ENCODE measurements around the gene PCCA. TPM values are rescaled to one million over a fixed set of nuclear protein-coding genes. Genes with fewer than 3 reads are reported as not detected.
A peak's percentile ranks its signal among the peaks of the same experiment; 100 is the strongest.
"Not testable (repeated sequence)": the region's sequence is repeated elsewhere in the genome, so short reads cannot be mapped to it uniquely, and the experiment has no call there.

The PCCA gene
- polyA plus RNA-seq, 3 donors, result 49.4 to 64.3 (median 54.2) TPM

DNA sequence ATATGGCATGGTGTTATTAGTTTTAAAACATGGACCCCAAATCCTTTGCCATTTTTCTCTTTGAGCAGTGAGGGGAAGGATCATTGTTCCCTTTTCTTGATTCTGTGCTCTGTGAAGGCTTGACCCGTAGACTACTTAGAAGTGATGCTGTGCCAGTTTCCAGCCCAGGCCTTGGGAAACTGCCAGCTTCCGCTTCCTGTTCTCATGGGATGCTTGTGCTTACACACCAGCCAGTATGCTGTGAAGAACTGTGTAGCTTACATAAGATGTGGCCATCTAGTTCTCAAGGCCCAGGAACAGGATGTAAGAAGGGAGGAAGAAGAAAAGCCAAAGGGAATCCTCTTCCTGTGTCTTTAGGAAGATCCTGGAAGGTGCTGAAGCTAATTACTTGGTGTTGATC, 180.9 kb downstream of the PCCA start:
- peak in 2 of 11 donors; percentile 1 to 2 for DNase-seq (ENCODE audit: extremely low read depth in 1 of 11, low read depth in 9 of 11, low spot score in 4 of 11)

DNA sequence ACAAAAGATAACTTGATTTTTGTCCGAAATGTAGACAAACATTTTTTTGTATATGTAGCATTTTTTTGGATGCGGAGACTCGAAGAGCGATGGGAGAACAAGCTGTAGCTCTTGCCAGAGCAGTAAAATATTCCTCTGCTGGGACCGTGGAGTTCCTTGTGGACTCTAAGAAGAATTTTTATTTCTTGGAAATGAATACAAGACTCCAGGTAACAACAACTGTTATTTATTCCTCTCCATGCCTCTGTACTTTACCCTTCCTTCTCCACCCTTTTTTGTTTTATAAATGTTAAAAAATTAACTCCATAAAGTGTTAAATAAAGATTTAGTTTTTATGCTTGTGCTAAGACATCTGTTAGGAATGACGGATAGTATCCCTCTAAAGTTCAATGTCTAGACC, 184.2 kb downstream of the PCCA start:
- no peak for DNase-seq (ENCODE audit: extremely low read depth in 1 of 11, low read depth in 9 of 11, low spot score in 4 of 11)

DNA sequence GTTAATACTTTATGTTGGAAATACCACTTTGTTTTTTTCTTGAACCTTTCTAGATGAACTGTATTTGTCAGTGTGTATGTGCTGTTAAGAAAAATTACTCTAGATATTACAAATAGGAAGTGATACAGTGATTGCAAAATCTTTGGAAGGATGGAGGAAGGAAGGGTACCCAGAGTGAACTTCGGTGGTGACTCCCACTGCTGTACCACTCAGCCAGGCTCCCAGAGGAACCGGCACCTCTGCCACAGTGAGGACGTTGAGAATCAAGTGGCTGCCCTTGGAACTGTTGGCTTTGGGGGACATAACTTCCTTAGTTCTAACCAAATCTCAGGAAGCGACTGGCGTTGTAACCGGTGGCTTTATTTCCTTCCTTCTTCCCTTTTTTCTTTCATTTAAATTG, 184.7 kb downstream of the PCCA start:
- no peak for DNase-seq (ENCODE audit: extremely low read depth in 1 of 11, low read depth in 9 of 11, low spot score in 4 of 11)

GRCh38 chr13:100274942-100275506, 186.1 kb downstream of the PCCA start:
- DNase-seq (ENCODE audit: extremely low read depth in 1 of 11, low read depth in 9 of 11, low spot score in 4 of 11), result no peak

DNA sequence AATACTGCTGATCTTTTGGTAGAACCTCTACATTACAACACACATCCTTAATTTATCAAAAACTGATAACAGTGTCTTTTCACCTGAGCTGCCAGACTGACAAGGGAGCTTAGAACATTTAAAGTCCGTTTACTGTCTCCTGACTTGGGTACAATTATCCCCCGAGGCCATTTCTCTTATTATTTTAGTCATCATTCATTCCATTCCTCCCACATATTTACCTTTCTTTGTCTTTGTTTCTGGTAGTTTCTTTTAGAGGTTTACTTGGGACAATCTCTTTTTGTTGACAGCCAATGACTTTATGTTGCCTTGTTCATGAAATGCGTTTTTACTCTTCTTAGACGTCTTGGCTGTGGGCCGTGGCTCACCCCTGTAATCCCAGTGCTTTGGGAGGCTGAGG, 186.9 kb downstream of the PCCA start:
- no peak for DNase-seq (ENCODE audit: extremely low read depth in 1 of 11, low read depth in 9 of 11, low spot score in 4 of 11)

- no peak for DNase-seq (ENCODE audit: extremely low read depth in 1 of 11, low read depth in 9 of 11, low spot score in 4 of 11)
Measured at GRCh38 chr13:100280681-100281080, 191.8 kb downstream of the PCCA start.

DNA sequence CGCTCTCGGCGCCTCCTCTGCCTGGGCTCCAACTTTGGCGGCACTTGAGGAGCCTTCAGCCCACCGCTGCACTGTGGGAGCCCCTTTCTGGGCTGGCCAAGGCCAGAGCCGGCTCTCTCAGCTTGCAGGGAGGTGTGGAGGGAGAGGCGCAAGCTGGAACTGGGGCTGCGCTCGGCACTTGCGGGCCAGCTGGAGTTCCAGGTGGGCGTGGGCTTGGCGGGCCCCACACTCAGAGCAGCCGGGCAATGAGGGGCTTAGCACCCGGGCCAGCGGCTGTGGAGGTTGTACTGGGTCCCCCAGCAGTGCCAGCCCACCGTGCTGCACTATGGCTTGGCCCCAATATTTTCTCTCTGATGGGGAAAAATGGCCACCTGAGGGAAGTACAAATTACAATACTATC, 193.4 kb downstream of the PCCA start:
- DNase-seq (ENCODE audit: extremely low read depth in 1 of 11, low read depth in 9 of 11, low spot score in 4 of 11), result not testable (repeated sequence)

GRCh38 chr13:100290165-100290801, 201.4 kb downstream of the PCCA start:
- DNase-seq (ENCODE audit: extremely low read depth in 1 of 11, low read depth in 9 of 11, low spot score in 4 of 11), result no peak

GRCh38 chr13:100291624-100292023, 202.7 kb downstream of the PCCA start:
- DNase-seq (ENCODE audit: extremely low read depth in 1 of 11, low read depth in 9 of 11, low spot score in 4 of 11), result no peak

DNA sequence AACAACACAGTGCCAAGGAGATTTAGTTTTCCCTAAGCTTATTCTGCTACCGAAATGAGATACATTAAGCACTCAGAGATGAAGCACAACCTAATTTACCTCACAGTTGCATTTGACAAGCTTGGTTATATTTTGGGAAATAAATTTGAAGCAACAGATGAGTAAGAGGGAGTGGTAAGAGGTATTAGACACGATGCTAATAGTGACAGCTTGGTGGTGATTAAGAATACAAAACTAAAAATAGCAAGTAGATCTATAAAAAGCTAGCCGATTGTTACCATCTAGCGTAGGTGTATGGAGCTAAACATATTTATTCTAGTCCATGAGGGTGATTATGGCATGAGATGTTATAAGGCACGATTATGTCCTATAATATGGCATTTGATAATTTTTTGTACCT, 208.5 kb downstream of the PCCA start:
- no peak for DNase-seq (ENCODE audit: extremely low read depth in 1 of 11, low read depth in 9 of 11, low spot score in 4 of 11)

DNA sequence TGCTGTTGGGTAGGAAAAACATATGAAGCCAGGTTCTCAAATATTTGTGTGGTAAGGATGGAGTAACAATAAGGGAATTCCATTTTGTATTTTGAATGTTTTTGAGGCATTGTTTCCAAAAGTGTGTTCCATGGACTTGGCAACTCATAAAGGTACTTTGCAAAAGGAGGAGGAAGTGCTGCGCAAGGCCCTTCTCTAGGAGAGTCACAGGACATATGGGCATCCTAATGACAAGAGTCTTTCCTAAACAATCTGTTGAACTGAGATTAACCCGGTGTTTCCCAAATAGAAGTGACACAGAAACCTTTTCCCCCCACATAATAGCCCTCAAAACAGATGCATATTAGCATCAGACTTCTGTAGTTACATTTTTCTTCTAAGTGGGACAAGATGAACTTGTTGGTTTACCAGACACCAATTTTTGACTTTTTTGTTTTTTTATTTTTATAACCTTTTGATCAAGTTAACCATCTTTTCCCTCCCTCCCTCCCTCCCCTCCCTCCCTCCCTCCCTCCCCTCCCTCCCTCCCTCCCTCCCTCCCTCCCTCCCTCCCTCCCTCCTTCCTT, 209.3 kb downstream of the PCCA start:
- DNase-seq (ENCODE audit: extremely low read depth in 1 of 11, low read depth in 9 of 11, low spot score in 4 of 11), result no peak

DNA sequence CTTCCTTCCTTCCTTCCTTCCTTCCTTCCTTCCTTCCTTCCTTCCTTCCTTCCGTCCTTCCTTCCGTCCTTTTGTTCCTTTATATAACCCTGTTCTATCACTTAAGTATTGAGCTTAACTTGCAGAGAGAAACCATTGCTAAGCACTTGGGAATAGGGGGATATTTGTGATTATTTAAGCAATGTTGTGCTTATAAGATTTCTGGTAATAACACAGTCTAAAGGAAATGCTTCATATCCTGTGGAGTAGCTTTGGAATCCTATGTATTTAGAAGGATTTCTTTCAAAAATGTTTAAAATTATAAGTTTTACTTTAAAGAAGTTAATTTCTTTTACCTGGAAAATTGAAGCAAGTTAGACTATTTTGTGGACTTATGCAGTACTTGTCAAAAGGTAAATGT, 209.8 kb downstream of the PCCA start:
- DNase-seq (ENCODE audit: extremely low read depth in 1 of 11, low read depth in 9 of 11, low spot score in 4 of 11), result no peak

- no peak for DNase-seq (ENCODE audit: extremely low read depth in 1 of 11, low read depth in 9 of 11, low spot score in 4 of 11)
Measured at GRCh38 chr13:100300243-100300642, 211.3 kb downstream of the PCCA start.

DNA sequence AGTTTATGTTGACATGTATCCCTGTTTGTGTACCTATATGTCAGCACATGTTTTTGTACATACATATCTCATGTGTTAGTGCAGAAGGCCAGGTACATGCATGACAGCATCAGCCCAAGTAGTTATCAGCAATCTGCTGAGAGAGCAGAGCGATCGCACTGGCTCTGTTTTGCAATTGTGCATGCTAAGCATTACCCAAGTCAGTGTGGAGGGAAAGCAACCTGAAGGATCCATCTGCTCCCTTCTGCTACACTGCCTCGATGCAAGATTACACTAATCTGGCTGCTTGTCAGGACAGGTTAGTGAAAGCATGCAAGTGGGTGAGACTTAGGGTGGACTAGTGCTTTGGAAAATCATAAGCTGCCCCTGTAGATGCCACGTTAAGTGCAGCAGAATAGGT, 211.8 kb downstream of the PCCA start:
- DNase-seq (ENCODE audit: extremely low read depth in 1 of 11, low read depth in 9 of 11, low spot score in 4 of 11), result no peak

GRCh38 chr13:100301418-100301817, 212.5 kb downstream of the PCCA start:
- DNase-seq (ENCODE audit: extremely low read depth in 1 of 11, low read depth in 9 of 11, low spot score in 4 of 11), result no peak

GRCh38 chr13:100302391-100302790, 213.5 kb downstream of the PCCA start:
- DNase-seq (ENCODE audit: extremely low read depth in 1 of 11, low read depth in 9 of 11, low spot score in 4 of 11), result no peak

DNA sequence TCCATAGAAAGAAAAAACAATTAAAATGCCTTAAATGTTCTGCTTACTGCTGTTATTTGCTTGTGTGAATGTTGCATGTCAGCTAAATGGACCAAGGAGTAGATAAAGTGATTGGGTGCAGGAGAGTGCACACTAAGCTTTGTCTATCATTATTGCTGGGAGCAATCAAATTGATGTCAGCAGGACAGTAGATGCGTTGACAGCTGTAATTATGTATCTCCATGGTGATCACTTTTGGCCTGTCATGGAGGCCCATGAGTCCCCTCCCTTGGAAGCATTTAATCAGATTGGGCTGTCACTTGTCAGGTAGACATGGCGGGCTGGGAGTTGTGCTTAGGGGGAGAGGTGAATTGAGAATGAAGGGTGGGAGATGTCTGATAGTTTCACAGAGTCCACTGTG, 215.3 kb downstream of the PCCA start:
- no peak for DNase-seq (ENCODE audit: extremely low read depth in 1 of 11, low read depth in 9 of 11, low spot score in 4 of 11)

DNA sequence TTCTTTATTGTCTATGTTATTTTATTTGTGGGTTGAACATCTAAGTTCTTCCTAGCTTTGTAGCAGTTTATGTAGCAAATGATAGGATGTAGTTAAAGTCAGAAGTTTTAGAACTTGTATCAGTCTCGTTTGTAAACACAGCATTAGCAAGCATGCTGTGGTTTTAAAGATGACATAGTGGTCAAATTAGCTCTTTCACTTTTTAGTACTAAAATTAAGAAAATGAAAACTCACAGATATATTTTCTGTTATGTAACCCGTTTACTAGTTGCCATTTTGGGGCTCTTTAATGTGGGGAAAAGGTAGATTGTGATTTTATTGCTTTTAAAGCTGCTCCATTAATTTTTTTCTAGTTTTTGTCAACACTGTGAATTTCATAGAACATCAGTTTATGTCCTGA, 216.5 kb downstream of the PCCA start:
- DNase-seq (ENCODE audit: extremely low read depth in 1 of 11, low read depth in 9 of 11, low spot score in 4 of 11), result no peak

GRCh38 chr13:100306030-100306429, 217.1 kb downstream of the PCCA start:
- DNase-seq (ENCODE audit: extremely low read depth in 1 of 11, low read depth in 9 of 11, low spot score in 4 of 11), result no peak

- DNase-seq (ENCODE audit: extremely low read depth in 1 of 11, low read depth in 9 of 11, low spot score in 4 of 11), result no peak
Measured at GRCh38 chr13:100306434-100306999, 217.6 kb downstream of the PCCA start.
